SK-N-SH (cell line): ENCODE measurements around the gene ZMIZ1.

Experiments
- CHD2 ChIP-seq: fragments of 150-350 bp; IDR thresholded peaks from 2 replicates; pipeline ENCODE4 v1.6.1; 2018; ENCODE audit warnings: low read length; ENCODE audit not compliant: partially characterized antibody
- CTCF ChIP-seq: fragments of 200-600 bp; sonication (generic); IDR thresholded peaks from 2 replicates; pipeline ENCODE4 v1.6.1; 2017; ENCODE audit warnings: antibody characterized with exemption, mild to moderate bottlenecking, moderate library complexity
- JUND ChIP-seq: IDR thresholded peaks from 2 replicates; pipeline ENCODE4 v1.4.0; 2012
- MXI1 ChIP-seq: IDR thresholded peaks from 2 replicates; pipeline ENCODE4 v1.6.1; 2012; ENCODE audit warnings: mild to moderate bottlenecking, low read depth, low read length, improper control_type of control experiment
- POLR2AphosphoS5 ChIP-seq: IDR thresholded peaks from 2 replicates; pipeline ENCODE4 v1.6.1; 2012; ENCODE audit warnings: low read depth, low read length
- RAD21 ChIP-seq: IDR thresholded peaks from 2 replicates; pipeline ENCODE4 v1.6.1; 2012; ENCODE audit warnings: mild to moderate bottlenecking, low read length
- REST ChIP-seq: IDR thresholded peaks from 2 replicates; pipeline ENCODE4 v1.6.1; 2012; ENCODE audit warnings: mild to moderate bottlenecking, low read depth, low read length, moderate library complexity
- RFX5 ChIP-seq: IDR thresholded peaks from 2 replicates; pipeline ENCODE4 v1.6.1; 2012; ENCODE audit warnings: mild to moderate bottlenecking, improper control_type of control experiment, low read length
- SIN3A ChIP-seq: IDR thresholded peaks from 2 replicates; pipeline ENCODE4 v1.6.1; 2012; ENCODE audit warnings: low read depth, mild to moderate bottlenecking, low read length, moderate library complexity, borderline replicate concordance
- SMC3 ChIP-seq: IDR thresholded peaks from 2 replicates; pipeline ENCODE4 v1.6.1; 2012; ENCODE audit warnings: low read depth, low read length, improper control_type of control experiment
- TAF1 ChIP-seq: IDR thresholded peaks from 2 replicates; pipeline ENCODE4 v1.6.1; 2012; ENCODE audit warnings: low read depth, mild to moderate bottlenecking, low read length, moderate library complexity, borderline replicate concordance
- TEAD4 ChIP-seq: IDR thresholded peaks from 2 replicates; pipeline ENCODE4 v1.4.0; 2012; ENCODE audit warnings: mild to moderate bottlenecking, borderline replicate concordance; ENCODE audit not compliant: insufficient read depth
- YY1 ChIP-seq: IDR thresholded peaks from 2 replicates; pipeline ENCODE4 v1.4.0; 2012; ENCODE audit warnings: low read depth, mild to moderate bottlenecking
- ZBTB33 ChIP-seq: IDR thresholded peaks from 2 replicates; pipeline ENCODE4 v1.4.0; 2012; ENCODE audit warnings: low read depth, borderline replicate concordance

GRCh38 chr10:79164075-79164474 lies 95.3 kb downstream of the ZMIZ1 start:
- TF ChIP-seq CTCF (no peak), REST (no peak), CHD2 (no peak), POLR2AphosphoS5 (no peak), ZBTB33 (no peak), RAD21 (no peak), TAF1 (no peak), SMC3 (no peak), RFX5 (no peak), SIN3A (no peak), MXI1 (no peak), TEAD4 (no peak), YY1 (no peak), JUND (no peak)
